ENCODE results near the gene ITM2A.

GRCh38 chrX:79412166-79412565, 45.0 kb upstream of the ITM2A start:
- TF ChIP-seq CTCF (optimal IDR thresholded peaks at IDR 0.05 in 1 of 3, IDR thresholded peaks at IDR 0.05 in 1 of 3, conservative IDR thresholded peaks at IDR 0.05 in 1 of 3; ENCODE audit: extremely low read depth in 1 of 3, insufficient read depth in 2 of 3, low read length in 3 of 3) (no peak), EZH2 (IDR thresholded peaks at IDR 0.05; ENCODE audit: low read length) (no peak)

Data from keratinocyte (primary cell).